ENCODE measurements around the gene ALK. TPM values are rescaled to one million over a fixed set of nuclear protein-coding genes. Genes with fewer than 3 reads are reported as not detected.
A peak's percentile ranks its signal among the peaks of the same experiment; 100 is the strongest.

ALK gene
- total RNA-seq, 4 donors from 2014 or later: 0.08 to 0.40 (median 0.28) TPM

GRCh38 chr2:29417630-29418029 is 503.8 kb downstream of the ALK start:
- Histone ChIP-seq H3K9me3 (no peaks in the 10 kb centered on the region), H3K27me3 (no peaks in the 10 kb centered on the region), H3K4me1 (peaks cover 3 to 6% of the 10 kb centered on the region in 2 donors), H3K27ac (peak overlapping the region in 1 of 3 donors; percentile 27), H3K36me3 (no peaks in the 10 kb centered on the region), H3K4me3 (replicated peaks in 1 of 3) (no peak overlapping the region)
- no peak for DNase-seq
- intact Hi-C loops (cut with DNase I): no loop called here
- TF ChIP-seq POLR2A (IDR thresholded peaks at IDR 0.05) (no peak), CTCF (IDR thresholded peaks at IDR 0.05) (no peak)
- WGBS, 2 donors: 62 to 70% methylated on average over 6 of the region's 6 CpGs

- Histone ChIP-seq H3K36me3 (no peaks in the 10 kb centered on the region), H3K4me1 (peaks cover 0 to 1% of the 10 kb centered on the region in 2 donors), H3K4me3 (replicated peaks in 1 of 3) (no peak overlapping the region), H3K9me3 (no peaks in the 10 kb centered on the region), H3K27me3 (no peaks in the 10 kb centered on the region), H3K27ac (no peak overlapping the region)
- DNase-seq: no peak
- TF ChIP-seq CTCF (IDR thresholded peaks at IDR 0.05) (no peak), POLR2A (IDR thresholded peaks at IDR 0.05) (no peak)
- intact Hi-C loops (cut with DNase I): no loop called here
- 88 to 90% methylated on average over 1 of the region's 1 CpG for WGBS, 2 donors
These were observed 509.0 kb downstream of the ALK start for GRCh38 chr2:29412197-29412925.

GRCh38 chr2:29405707-29406106 is 515.7 kb downstream of the ALK start:
- no peaks in the 10 kb centered on the region for H3K9me3 ChIP-seq
- no peak overlapping the region for H3K27ac ChIP-seq
- no peaks in the 10 kb centered on the region for H3K36me3 ChIP-seq
- WGBS, 2 donors: 28 to 33% methylated on average over 2 of the region's 2 CpGs
- no peaks in the 10 kb centered on the region for H3K27me3 ChIP-seq
- intact Hi-C loops (cut with DNase I): no loop called here
- TF ChIP-seq CTCF (IDR thresholded peaks at IDR 0.05) (no peak), POLR2A (IDR thresholded peaks at IDR 0.05) (no peak)
- H3K4me3 ChIP-seq (replicated peaks in 1 of 3): no peak overlapping the region
- H3K4me1 ChIP-seq: peaks cover 4 to 10% of the 10 kb centered on the region in 2 donors
- DNase-seq: no peak

- no peak overlapping the region for H3K27ac ChIP-seq
- intact Hi-C loops (cut with DNase I): no loop called here
- peaks cover 4 to 10% of the 10 kb centered on the region in 2 donors for H3K4me1 ChIP-seq
- H3K36me3 ChIP-seq: no peaks in the 10 kb centered on the region
- H3K9me3 ChIP-seq: no peaks in the 10 kb centered on the region
- H3K27me3 ChIP-seq: no peaks in the 10 kb centered on the region
- H3K4me3 ChIP-seq (replicated peaks in 1 of 3): no peak overlapping the region
- peak; percentile 15 to 17 for DNase-seq
- 42 to 43% methylated on average over 5 of the region's 5 CpGs for WGBS, 2 donors
- TF ChIP-seq POLR2A (IDR thresholded peaks at IDR 0.05) (no peak), CTCF (IDR thresholded peaks at IDR 0.05) (no peak)
These were observed 516.1 kb downstream of the ALK start for GRCh38 chr2:29405266-29405665.

GRCh38 chr2:29401994-29402393 is 519.4 kb downstream of the ALK start:
- no peak overlapping the region for H3K4me3 ChIP-seq (replicated peaks in 1 of 3)
- H3K4me1 ChIP-seq: peaks cover 10 to 32% of the 10 kb centered on the region in 2 donors
- DNase-seq: peak in 1 of 2 donors; percentile 66
- H3K27me3 ChIP-seq: no peaks in the 10 kb centered on the region
- no peak overlapping the region for H3K27ac ChIP-seq
- intact Hi-C loops (cut with DNase I): no loop called here
- no peak for TF ChIP-seq CTCF (IDR thresholded peaks at IDR 0.05)
- no peak for TF ChIP-seq POLR2A (IDR thresholded peaks at IDR 0.05)
- H3K36me3 ChIP-seq: no peaks in the 10 kb centered on the region
- no peaks in the 10 kb centered on the region for H3K9me3 ChIP-seq
- WGBS, 2 donors: 59 to 63% methylated on average over 7 of the region's 7 CpGs

Data from thyroid gland (tissue), 4 donors.